Measurements from ENCODE around the gene CEP250.
A peak's percentile ranks its signal among the peaks of the same experiment; 100 is the strongest.

The CEP250 gene

GRCh38 chr20:35476288-35476687, 20.9 kb downstream of the CEP250 start:
- DNase-seq (ENCODE audit: extremely low read depth, low read depth) = no peak
- TF ChIP-seq, protein P1, sequence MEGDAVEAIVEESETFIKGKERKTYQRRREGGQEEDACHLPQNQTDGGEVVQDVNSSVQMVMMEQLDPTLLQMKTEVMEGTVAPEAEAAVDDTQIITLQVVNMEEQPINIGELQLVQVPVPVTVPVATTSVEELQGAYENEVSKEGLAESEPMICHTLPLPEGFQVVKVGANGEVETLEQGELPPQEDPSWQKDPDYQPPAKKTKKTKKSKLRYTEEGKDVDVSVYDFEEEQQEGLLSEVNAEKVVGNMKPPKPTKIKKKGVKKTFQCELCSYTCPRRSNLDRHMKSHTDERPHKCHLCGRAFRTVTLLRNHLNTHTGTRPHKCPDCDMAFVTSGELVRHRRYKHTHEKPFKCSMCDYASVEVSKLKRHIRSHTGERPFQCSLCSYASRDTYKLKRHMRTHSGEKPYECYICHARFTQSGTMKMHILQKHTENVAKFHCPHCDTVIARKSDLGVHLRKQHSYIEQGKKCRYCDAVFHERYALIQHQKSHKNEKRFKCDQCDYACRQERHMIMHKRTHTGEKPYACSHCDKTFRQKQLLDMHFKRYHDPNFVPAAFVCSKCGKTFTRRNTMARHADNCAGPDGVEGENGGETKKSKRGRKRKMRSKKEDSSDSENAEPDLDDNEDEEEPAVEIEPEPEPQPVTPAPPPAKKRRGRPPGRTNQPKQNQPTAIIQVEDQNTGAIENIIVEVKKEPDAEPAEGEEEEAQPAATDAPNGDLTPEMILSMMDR (IDR thresholded peaks at IDR 0.05; ENCODE audit: low read depth, low read length, missing control alignments) = no peak
- no peak overlapping the region for H3K4me3 ChIP-seq (replicated peaks; ENCODE audit: low read depth, low read length)

GRCh38 chr20:35478804-35479472, 23.5 kb downstream of the CEP250 start:
- TF ChIP-seq, protein P1 (IDR thresholded peaks at IDR 0.05; ENCODE audit: low read depth, low read length, missing control alignments) = peak; percentile 13
- DNase-seq (ENCODE audit: extremely low read depth, low read depth) = no peak
- no peak overlapping the region for H3K4me3 ChIP-seq (replicated peaks; ENCODE audit: low read depth, low read length)

DNA sequence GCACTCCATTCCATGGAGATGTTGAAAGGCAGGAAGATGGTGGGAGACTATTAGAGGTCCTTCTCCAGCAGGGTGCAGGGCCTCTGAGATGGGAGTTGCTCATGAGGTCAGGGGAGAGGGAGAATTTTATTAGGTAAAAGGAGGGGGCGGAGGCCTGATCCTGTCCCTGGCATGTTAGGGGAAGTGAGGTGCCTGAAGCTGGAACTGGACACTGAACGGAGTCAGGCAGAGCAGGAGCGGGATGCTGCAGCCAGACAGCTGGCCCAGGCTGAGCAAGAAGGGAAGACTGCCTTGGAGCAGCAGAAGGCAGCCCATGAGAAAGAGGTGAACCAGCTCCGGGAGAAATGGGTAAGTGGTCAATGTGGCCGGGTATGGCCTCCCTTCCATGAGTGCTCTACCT, 24.4 kb downstream of the CEP250 start:
- no peak for DNase-seq (ENCODE audit: extremely low read depth, low read depth)
- TF ChIP-seq, protein P1 (IDR thresholded peaks at IDR 0.05; ENCODE audit: low read depth, low read length, missing control alignments) = no peak
- H3K4me3 ChIP-seq (replicated peaks; ENCODE audit: low read depth, low read length) = no peak overlapping the region

DNA sequence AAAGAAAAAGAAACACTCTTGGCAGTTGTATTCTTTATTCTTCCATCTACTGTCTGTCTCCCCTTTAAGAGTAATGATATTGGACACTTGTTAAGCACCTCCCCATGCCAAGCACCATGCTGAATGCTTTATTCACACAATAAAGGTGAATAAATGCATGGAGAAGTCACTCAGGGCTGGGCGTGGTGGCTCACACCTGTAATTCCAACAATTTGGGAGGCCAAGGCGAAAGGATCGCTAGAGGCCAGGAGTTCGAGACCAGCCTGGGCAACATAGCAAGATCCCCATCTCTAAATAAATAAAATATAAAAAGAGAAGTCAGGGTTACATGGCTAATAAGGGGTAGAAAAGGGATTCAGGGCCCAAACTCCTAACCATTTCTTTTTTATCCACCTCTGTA, 32.1 kb downstream of the CEP250 start:
- TF ChIP-seq, protein P1 (IDR thresholded peaks at IDR 0.05; ENCODE audit: low read depth, low read length, missing control alignments) = no peak

GRCh38 chr20:35489717-35490116, 34.3 kb downstream of the CEP250 start:
- TF ChIP-seq, protein P1 (IDR thresholded peaks at IDR 0.05; ENCODE audit: low read depth, low read length, missing control alignments) = no peak
- no peak for DNase-seq (ENCODE audit: extremely low read depth, low read depth)
- H3K4me3 ChIP-seq (replicated peaks; ENCODE audit: low read depth, low read length) = no peak overlapping the region

More for the DNA sequence above, 32.1 kb downstream of the CEP250 start:
- H3K4me3 ChIP-seq (replicated peaks; ENCODE audit: low read depth, low read length) = no peak overlapping the region
- no peak for DNase-seq (ENCODE audit: extremely low read depth, low read depth)

DNA sequence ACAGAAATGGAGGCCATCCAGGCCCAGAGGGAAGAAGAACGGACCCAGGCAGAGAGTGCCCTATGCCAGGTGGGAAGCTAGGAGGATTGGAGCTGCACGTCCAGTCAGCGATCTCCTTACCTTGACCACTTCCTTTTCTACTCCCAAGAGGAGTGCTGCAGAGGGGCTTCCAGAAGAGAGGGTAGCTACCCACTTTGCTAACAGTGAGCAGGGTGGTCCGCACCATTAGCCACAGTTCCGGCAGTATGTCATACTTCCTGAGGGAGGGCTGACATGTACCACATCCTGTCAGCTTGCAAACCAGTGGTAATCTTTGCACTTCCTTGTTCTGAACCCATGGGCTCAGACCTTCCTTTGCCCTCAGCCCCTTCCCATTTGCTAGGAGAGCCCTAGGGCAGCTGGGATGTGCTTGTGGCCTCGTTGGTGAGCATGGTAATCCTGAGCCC, 35.4 kb downstream of the CEP250 start:
- TF ChIP-seq, protein P1 (IDR thresholded peaks at IDR 0.05; ENCODE audit: low read depth, low read length, missing control alignments) = no peak
- DNase-seq (ENCODE audit: extremely low read depth, low read depth) = no peak
- H3K4me3 ChIP-seq (replicated peaks; ENCODE audit: low read depth, low read length) = no peak overlapping the region

GRCh38 chr20:35491823-35492222, 36.4 kb downstream of the CEP250 start:
- TF ChIP-seq, protein P1 (IDR thresholded peaks at IDR 0.05; ENCODE audit: low read depth, low read length, missing control alignments) = no peak
- H3K4me3 ChIP-seq (replicated peaks; ENCODE audit: low read depth, low read length) = no peak overlapping the region
- no peak for DNase-seq (ENCODE audit: extremely low read depth, low read depth)

All from HFF-Myc (cell line).